Activated CD8-positive, alpha-beta memory T cell treated with anti-CD3 and anti-CD28 coated beads, Interleukin-2, amount 50 U/mL, for 24 hours (primary cell): Measurements from ENCODE around the gene SEMA5A.
"Not testable (repeated sequence)": the region's sequence is repeated elsewhere in the genome, so short reads cannot be mapped to it uniquely, and the experiment has no call there.

ENCODE experiments used
- DNase-seq: peaks from one replicate; pipeline ENCODE4 v3.0.0-alpha.2; 2020; ENCODE audit errors: extremely low read depth

SEMA5A gene

GRCh38 chr5:9439531-9440292 is 106.2 kb downstream of the SEMA5A start:
- DNase-seq = no peak

DNA sequence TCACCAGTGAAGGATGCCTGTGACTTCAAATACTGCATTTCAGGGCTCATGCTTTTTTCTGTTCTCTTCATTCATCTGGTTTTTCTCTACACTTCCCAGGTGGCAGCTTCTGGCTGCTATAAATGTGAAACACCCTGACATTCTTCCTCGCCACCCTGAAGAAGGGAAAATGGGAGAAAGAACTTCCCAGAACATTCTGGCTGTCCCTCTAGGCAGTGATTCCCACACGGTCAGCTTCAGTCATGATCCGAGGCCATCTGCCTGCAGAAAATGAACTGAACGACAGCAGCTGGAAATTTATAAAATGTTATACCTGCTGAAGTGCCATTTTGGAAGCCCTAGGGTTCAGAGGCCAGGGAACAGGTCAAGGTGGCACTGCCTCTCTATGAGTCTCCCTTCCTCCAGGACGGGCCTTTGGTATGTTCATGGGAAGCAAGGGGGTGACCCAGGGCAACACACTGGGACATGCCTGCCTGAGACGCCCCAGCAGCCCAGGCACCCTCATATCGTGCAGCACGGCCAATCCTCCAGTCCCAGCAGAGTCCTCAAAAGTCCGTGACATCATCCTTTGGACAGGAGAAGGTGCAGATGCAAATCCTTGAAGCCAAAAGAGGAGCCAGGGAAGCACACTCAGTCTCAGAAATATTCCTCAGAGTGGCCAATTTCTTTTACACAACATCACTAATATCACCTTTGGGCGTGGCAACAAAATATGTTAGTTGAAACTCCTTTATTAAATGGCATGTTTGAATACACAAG is 107.1 kb downstream of the SEMA5A start:
- DNase-seq = no peak

- DNase-seq = no peak
Measured at GRCh38 chr5:9437741-9438240, 108.1 kb downstream of the SEMA5A start.

DNA sequence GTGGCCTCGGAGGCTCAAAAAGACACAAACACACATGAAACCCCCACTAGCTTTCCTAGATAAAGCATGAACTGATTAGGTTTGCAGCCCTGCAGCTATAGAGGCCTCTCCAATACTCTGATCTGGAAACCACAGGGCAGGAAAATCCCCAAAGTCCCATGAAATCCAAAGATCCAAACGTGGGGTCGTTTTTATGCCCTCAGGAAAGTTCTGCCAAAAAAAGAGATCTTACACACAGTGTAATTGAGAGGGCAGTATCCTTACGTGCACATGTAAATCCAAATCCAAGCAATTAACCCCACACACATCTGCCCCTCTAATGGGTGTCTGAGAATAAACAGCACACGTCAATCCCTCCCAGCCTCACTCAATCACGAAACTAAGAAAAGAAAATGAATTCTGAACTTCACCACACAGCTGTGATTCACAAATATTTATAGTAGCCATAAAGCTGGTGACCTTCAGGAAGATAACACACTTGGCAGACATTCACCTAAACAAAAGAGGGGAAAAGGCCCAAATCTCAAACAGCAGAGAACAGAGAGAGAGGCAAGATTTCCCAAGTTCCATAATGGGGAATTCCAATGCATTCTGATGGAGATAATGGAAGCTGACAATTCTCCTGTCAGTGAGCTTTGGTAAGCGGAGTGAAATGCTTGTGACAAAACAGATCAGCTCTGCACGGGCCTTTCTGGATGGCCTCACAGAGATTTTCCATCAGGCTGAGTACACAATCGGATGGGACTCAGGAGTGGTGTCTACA is 114.2 kb downstream of the SEMA5A start:
- no peak for DNase-seq

GRCh38 chr5:9431151-9431495 is 114.8 kb downstream of the SEMA5A start:
- DNase-seq = no peak

GRCh38 chr5:9430306-9430705 is 115.6 kb downstream of the SEMA5A start:
- no peak for DNase-seq

GRCh38 chr5:9429691-9430215 is 116.1 kb downstream of the SEMA5A start:
- DNase-seq = no peak

GRCh38 chr5:9428272-9428671 is 117.6 kb downstream of the SEMA5A start:
- DNase-seq = no peak

GRCh38 chr5:9425710-9426109 is 120.2 kb downstream of the SEMA5A start:
- DNase-seq = no peak

DNA sequence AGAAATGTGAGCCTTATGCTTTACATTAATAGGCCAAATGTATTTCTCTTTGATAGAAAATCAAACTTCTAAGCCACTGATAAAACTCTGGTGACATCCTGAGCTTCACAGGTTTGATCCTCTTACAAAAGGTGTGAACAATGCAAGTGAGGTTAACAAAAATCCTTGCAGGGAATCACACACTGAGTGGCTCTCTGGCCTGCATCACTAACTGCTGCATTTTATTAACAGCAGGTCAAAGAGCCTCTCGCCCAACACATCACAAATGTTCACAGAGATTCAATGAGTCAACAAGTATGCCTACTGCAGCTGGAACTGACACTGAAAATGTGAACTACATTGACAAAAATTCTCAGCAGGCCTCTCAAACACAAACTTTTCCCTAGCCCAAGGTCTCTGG is 122.3 kb downstream of the SEMA5A start:
- no peak for DNase-seq

GRCh38 chr5:9421884-9422283 is 124.0 kb downstream of the SEMA5A start:
- no peak for DNase-seq

GRCh38 chr5:9419794-9420193 is 126.1 kb downstream of the SEMA5A start:
- DNase-seq = no peak

DNA sequence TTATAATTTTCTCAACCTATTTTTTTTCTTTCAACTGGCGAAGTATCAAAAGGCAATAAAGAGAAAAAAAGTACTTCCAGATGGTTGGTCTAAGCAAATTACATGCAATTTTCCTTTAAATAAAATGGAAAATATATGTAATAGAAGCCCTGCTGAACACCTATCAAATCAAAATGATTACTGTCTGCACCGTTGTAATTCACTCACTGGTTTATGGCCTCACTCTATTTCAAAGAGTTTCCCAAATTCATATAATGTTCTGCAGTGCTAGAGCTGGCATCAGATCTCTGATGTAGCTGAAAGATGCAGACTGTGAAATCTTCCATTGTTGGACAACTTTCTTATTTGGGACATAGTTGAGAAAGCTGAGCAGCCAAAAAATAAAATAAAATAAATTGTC is 130.3 kb downstream of the SEMA5A start:
- no peak for DNase-seq

- no peak for DNase-seq
Measured at GRCh38 chr5:9415091-9415490, 130.8 kb downstream of the SEMA5A start.

- no peak for DNase-seq
Measured at GRCh38 chr5:9411142-9411541, 134.7 kb downstream of the SEMA5A start.

- DNase-seq = no peak
Measured at GRCh38 chr5:9409413-9409960, 136.4 kb downstream of the SEMA5A start.

GRCh38 chr5:9408964-9409363 is 136.9 kb downstream of the SEMA5A start:
- no peak for DNase-seq

DNA sequence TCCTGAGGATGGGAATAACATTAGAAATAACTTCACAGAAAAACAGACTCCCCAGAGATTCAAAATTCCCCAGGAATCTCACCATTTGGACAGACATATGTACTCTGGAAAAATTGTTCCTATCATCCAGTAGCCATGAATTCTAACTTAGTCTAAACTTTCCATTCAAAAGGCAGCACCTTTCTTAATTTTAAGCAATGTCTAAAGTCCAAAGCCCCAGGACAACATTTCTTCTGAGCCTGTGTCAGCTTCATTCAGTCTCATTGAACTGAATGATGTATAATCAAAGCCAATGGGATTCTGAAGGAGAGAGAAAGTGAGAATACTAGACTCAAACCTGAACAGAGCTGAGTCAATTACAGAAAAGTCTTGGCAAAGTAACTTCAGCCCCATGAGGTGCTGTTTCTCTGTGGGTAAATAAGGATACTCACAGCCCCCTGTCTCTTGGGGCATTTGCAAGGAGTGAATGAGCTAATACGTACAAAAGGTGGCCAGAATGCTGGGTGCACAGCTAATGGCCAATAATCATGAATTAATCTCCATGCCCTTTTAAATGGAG is 140.6 kb downstream of the SEMA5A start:
- DNase-seq = no peak

GRCh38 chr5:9401786-9402472 is 143.9 kb downstream of the SEMA5A start:
- DNase-seq = no peak

- DNase-seq = not testable (repeated sequence)
Measured at GRCh38 chr5:9399783-9400182, 146.1 kb downstream of the SEMA5A start.

DNA sequence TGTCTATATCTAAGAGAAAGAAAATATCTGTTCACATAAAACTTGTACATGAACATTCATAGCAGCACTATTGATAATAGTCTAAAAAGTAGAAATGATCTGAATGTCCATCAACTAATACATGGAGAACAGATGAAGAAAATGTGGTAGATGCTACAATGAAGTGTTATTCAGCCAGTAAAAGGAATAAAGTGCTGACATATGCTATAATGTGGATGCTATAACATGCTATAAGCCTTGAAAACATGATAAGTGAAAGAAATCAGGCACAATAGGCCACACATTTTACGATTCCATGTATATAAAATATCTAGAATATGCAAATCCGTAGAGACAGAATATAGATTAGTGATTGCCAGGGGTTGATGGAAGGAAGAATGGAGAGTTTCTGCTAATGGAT is 146.8 kb downstream of the SEMA5A start:
- no peak for DNase-seq
